Activated T-cell treated with anti-CD3 and anti-CD28 coated beads for 48 hours (primary cell): ENCODE results near the gene REPS1.
"Not testable (repeated sequence)": the region's sequence is repeated elsewhere in the genome, so short reads cannot be mapped to it uniquely, and the experiment has no call there.

Experiments
- DNase-seq: peaks from one replicate; pipeline ENCODE4 v3.0.0-alpha.2; 2020; ENCODE audit warnings: low read depth

REPS1 gene

DNA sequence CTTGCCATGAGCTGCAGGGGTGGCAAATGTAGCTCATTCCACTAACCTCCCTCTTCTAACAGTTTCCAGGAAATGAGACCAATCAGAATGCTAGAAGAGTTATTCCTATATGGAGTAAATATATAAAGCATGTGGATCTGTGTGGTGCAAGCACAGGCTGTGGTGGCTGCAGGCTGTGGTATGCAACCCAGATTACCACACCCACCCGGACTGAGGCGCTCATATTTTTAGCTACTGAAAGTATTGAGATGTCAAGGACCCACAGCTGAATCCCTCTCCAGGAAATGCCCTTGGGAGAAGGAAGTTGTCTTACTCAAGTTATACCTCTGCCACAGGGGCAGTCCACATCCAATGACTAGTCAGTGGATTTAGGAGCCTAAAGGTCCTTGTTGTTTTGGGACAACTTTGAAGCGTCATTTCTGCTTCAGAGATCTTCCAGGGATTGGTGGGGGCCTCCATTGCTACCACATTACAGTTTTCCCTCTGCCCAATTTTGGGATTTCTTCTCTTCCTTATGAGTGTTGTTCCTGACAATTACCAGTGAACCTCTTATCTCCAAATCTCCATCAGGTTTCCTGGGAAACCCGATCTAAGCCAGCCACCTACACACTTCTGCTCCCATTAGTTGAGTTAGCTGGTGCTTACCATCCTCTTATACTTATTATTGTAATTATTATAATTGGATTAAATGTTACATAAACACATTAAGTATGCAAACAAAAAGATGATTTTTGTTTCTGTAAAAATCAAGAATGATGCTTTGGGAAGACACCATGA lies 12.1 kb upstream of the REPS1 start:
- no peak for DNase-seq

- DNase-seq = no peak
These were observed 9.1 kb upstream of the REPS1 start for GRCh38 chr6:138997136-138997535.

- no peak for DNase-seq
These were observed 8.5 kb upstream of the REPS1 start for GRCh38 chr6:138996524-138996923.

DNA sequence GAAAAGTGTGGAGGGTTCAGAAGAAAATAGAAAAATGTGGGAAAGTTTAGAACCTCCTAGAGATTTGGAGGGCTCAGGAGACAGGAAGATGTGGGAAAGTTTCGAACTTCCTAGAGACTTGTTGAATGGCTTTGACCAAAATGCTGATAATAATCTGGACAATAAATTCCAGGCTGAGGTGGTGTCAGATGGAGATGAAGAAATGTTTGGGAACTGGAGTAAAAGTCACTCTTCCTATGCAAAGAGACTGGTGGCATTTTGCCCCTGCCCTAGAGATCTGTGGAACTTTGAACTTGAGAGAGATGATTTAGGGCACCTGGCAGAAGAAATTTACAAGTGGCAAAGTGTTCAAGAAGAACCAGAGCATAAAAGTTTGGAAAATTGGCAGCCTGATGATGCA lies 5.4 kb upstream of the REPS1 start:
- not testable (repeated sequence) for DNase-seq

DNA sequence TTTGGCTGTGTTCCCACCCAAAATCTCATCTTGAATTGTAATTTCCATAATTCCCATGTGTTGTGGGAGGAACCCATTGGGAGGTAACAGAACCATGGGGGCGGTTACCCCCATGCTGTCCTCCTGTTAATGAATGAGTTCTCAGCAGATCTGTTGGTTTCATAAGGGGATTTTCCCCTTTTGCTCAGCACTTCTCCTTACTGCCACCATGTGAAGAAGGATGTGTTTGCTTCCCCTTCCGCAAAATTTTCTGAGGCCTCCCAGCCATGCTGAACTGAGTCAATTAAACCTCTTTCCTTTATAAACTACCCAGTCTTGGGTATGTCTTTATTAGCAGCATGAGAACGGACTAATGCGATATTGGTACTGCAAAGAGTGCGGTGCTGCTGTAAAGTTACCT lies 4.9 kb upstream of the REPS1 start:
- DNase-seq = not testable (repeated sequence)

DNA sequence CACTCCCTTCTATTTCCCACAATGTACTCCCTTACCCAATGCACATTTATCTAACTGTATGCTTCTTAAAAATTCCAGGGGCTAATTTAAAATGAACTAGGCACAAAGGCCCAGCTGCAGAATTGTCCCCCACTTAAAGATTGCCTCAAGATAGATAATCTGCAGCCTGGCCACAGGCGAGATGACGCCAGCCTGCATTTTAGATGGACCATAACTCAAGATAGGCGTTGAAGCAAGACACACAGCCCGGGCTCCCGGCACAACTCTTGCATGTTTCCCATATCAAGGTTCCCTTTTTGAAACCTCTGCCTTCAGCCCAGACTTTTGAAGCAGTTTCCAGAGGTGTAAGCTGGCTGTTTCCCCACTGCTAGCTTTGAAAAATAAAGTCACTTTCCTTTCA lies 3.2 kb upstream of the REPS1 start:
- DNase-seq = no peak

- DNase-seq = no peak
These were observed 1.3 kb upstream of the REPS1 start for GRCh38 chr6:138989098-138989983.

DNA sequence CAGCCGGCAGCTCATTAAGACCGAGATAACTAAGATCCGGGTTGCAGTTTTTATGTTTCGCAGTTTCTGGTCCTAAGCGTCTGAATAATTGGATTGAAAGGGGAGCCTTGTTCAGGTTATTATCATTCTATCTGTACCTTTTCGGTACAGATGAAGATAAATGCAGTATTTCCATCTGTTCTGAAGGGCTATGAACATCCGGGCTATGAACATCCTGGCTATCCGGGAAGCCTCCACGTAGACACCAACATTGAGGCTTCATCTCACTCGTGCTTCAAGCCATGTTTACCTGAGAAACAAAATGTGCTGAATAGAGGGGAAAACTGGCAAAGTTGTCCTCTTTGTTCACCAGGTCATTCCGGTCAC lies 399 bp upstream of the REPS1 start:
- no peak for DNase-seq

DNA sequence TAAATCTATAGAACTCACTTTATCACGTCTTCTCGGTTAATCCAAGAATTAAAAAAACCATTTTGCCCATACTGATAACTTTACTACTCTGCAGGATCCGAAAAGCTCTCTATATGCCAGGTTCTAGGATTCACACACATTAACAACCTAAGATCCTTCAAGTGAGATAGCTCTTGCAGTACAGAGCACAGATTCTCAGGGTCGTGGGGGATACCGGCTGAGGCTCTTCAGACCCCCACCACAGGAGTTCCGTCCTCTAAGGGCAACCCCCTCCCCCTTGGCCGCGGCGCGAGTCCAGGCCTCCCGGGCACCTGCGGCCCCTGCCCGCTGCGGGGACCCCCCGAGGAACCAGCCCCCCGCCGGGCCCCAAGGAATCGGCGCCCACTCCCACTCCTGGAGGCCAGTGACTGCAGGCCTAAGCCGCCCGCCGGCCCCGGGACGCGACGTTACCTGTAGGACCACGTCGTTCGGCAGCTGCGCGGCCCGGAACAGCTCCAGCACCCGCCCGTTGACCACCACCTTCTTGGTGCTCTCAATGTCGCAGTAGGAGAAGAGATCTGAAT lies 892 bp downstream of the REPS1 start:
- no peak for DNase-seq

DNA sequence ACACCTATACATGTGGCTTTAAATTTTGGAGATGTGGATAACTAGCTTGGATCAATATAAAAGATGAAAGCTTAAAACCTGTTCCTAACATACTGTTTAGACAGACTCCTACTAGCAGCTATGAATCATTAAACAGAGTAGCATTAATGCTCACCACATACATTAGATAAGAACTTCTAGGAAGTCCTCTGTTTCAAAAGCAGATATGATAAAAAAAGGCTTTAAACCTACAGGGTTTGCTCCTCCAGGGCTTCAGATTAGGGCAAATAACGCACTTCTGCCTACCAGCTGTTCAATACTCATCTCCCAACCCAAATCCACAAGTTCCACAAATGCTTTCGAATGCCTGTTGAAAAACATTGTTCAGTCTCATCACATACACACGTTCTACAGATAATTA lies 1.5 kb downstream of the REPS1 start:
- no peak for DNase-seq

DNA sequence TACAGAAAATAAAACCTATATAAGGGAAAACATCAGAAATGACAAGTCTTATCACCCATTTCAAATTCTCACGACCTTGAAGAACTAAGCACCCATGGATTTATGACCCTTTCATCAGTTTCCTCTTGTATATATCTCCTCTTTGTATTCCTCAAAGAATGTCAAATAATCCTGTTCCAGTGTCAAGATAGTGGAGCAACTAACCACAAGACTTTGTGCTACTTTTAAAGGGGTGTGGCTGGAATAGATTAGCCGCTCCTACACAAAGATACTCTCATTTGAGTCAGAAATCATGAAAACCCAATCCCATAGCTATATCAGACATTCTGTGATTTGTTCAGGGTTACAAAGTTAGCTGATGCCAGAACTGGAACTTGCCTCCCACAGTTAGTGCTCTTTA lies 6.6 kb downstream of the REPS1 start:
- no peak for DNase-seq

- no peak for DNase-seq
These were observed 8.0 kb downstream of the REPS1 start for GRCh38 chr6:138979813-138980668.

GRCh38 chr6:138979365-138979764 lies 8.7 kb downstream of the REPS1 start:
- DNase-seq = no peak

- DNase-seq = no peak
These were observed 9.8 kb downstream of the REPS1 start for GRCh38 chr6:138978229-138978628.

DNA sequence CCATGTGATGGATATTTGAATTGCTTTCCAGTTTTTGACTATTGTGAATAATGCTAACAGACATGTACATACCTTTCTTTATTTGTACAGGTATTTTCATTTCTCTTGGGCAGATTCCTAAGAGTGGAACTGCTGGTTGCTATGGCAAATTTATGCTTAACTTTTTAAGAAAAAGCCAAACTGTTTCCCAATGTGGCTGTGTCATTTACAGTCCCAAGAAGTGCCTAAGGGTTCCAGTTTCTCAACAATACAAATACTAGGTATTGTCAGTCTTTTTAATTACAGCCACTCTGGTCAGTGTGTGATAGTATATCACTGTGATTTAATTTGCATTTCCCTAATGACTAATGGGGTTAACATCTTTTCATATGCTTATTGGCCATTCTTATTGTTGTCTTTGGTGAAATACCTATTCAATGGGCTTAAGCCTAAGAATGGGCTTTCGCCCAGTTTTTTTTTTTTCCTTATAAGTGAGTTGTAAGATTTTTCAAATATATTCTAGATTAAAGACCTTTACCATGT lies 10.3 kb downstream of the REPS1 start:
- no peak for DNase-seq

DNA sequence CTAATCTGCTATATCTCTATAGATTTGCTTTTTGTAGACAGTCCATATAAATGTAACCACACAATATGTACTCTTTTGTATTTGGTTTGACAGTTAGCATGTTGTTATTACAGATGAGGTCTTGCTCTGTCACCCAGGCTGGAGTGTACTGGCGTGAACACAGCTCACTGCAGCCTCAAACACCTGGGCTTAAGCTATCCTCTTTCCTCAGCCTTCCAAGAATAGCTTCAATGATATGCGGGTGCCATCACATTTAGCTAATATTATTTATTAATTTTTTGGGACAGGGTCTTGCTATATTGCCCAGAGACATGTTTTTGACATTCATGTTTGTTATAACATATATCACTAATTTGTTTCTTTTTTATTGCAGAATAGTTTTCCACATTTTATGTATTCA lies 10.8 kb downstream of the REPS1 start:
- no peak for DNase-seq

- DNase-seq = no peak
These were observed 12.2 kb downstream of the REPS1 start for GRCh38 chr6:138975815-138976214.

DNA sequence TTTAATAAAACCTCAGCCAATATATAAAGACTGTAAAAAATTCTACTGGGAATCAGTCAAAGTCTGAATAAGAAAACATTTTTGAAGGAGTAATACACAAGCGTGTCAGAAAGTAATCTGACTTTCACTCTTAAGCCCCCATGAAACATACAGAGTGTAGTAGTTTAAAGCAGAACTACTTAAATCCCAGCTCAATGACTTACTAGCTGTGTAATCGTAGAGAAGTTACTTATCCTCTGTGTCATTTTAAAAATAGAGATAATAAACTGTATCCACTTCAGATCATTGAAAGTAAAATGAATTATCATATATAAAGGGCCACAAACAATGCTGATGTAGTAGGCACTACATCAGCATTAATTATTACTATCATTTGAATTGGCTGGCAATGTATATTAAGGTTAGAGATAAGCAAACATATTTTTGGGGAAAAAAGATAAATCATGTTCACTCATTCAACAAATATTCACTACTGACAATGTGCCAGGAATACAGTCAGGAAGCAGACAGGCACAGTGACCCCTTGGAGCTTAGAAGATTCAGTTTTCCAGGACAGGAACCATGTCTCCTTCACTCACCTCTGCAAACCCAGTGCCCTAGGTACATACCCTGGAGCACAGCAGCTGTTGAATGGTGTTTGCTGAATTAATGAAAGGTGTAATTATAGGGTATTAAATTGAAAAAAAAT lies 14.4 kb downstream of the REPS1 start:
- no peak for DNase-seq

- no peak for DNase-seq
These were observed 15.8 kb downstream of the REPS1 start for GRCh38 chr6:138972226-138972665.

DNA sequence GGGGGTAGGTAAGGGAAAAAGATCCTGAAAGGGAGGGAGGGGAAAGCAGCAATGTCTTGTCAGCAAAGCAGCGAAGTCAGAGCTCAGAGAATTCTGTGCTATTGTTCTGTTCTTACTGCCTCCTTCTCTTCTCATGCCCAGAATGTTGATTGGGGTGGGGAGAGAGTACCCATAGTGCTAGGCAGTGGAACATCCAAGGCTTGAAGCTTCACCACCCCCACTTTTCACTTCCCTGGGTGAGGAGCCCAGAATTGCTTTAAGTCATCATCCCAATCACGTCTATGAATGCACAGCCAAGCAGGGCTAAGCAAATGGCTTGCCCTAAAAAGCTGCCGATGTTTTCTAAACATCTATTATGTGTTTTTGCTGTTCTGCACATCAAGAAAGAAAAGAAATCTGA lies 16.5 kb downstream of the REPS1 start:
- DNase-seq = no peak

GRCh38 chr6:138970856-138971425 lies 17.1 kb downstream of the REPS1 start:
- no peak for DNase-seq
